Fibroblast of lung (primary cell): ENCODE data around the gene ZNF691. TPM values are rescaled to one million over a fixed set of nuclear protein-coding genes. Genes with fewer than 3 reads are reported as not detected.
"Not testable (repeated sequence)": the region's sequence is repeated elsewhere in the genome, so short reads cannot be mapped to it uniquely, and the experiment has no call there.

Source experiments
- DNase-seq, 2 donors: peaks; one replicate each; pipeline versions ENCODE4 v3.0.0 to v3.0.0-alpha.2; 2010; ENCODE audit warnings: low read depth in 2 of 2
- H2AFZ ChIP-seq: 2 replicates; pipeline ENCODE4 v1.5.1; 2012; ENCODE audit warnings: low read length, control low read depth, inconsistent platforms
- H3K27ac ChIP-seq: 2 replicates; pipeline ENCODE4 v1.5.1; 2011; ENCODE audit warnings: low read length, control low read depth; ENCODE audit not compliant: insufficient read depth
- H3K27me3 ChIP-seq: 2 replicates; pipeline ENCODE4 v1.5.1; 2011; ENCODE audit warnings: mild to moderate bottlenecking, low read length; ENCODE audit not compliant: control insufficient read depth, insufficient read depth
- H3K36me3 ChIP-seq: 2 replicates; pipeline ENCODE4 v1.5.1; 2011; ENCODE audit warnings: low read length; ENCODE audit not compliant: control insufficient read depth, insufficient read depth
- H3K4me1 ChIP-seq: 2 replicates; pipeline ENCODE4 v1.5.1; 2011; ENCODE audit warnings: low read length; ENCODE audit not compliant: control insufficient read depth, insufficient read depth; ENCODE audit errors: extremely low read depth
- H3K4me2 ChIP-seq: 2 replicates; pipeline ENCODE4 v1.5.1; 2011; ENCODE audit warnings: low read length, control low read depth; ENCODE audit not compliant: insufficient read depth; ENCODE audit errors: extremely low read depth
- H3K4me3 ChIP-seq, 4 experiments: fragments of 200-600 bp in 1 of 4; sonication (generic) in 1 of 4; replicated peaks in 1 of 4; 2 replicates each; pipeline ENCODE4 v1.5.1; 2011 to 2016; ENCODE audit warnings: low read length in 4 of 4, low read depth in 3 of 4, mild to moderate bottlenecking in 3 of 4, control low read depth in 2 of 4, inconsistent platforms in 1 of 4, mixed read lengths in 1 of 4; ENCODE audit not compliant: insufficient read depth in 1 of 4; ENCODE audit errors: control extremely low read depth in 1 of 4
- H3K79me2 ChIP-seq: 2 replicates; pipeline ENCODE4 v1.5.1; 2012; ENCODE audit warnings: mild to moderate bottlenecking, low read length, inconsistent platforms; ENCODE audit not compliant: control insufficient read depth, insufficient read depth
- H3K9ac ChIP-seq: 2 replicates; pipeline ENCODE4 v1.5.1; 2011; ENCODE audit warnings: mild to moderate bottlenecking, low read length, control low read depth; ENCODE audit not compliant: insufficient read depth
- H3K9me3 ChIP-seq: 2 replicates; pipeline ENCODE4 v1.5.1; 2012; ENCODE audit warnings: low read depth, low read length; ENCODE audit not compliant: control insufficient read depth, insufficient read depth
- H4K20me1 ChIP-seq: 2 replicates; pipeline ENCODE4 v1.5.1; 2011; ENCODE audit warnings: low read length; ENCODE audit not compliant: control insufficient read depth, insufficient read depth; ENCODE audit errors: extremely low read depth
- EZH2 ChIP-seq: IDR thresholded peaks from 2 replicates; pipeline ENCODE4 v1.5.1; 2012; ENCODE audit warnings: low read length, control low read depth, mild to moderate bottlenecking; ENCODE audit errors: missing control alignments
- polyA plus RNA-seq, 2 donors: library from polyadenylated mRNA; depleted of rRNA in 1 of 2; stranded (reverse) in 1 of 2; unstranded in 1 of 2; fragments of >200 nt; gene quantifications; 2 replicates each; pipeline ENCODE4 v1.2.1, GENCODE V29; 2011 to 2012; ENCODE audit warnings: missing spikeins in 1 of 2
- total RNA-seq: library from RNA; depleted of rRNA; stranded (reverse); fragments of >200 nt; gene quantifications from 2 replicates; pipeline ENCODE4 v1.2.1, GENCODE V29; 2014
- TF ChIP-seq, protein P1 (sequence below), 2 donors: IDR thresholded peaks in 1 of 2; conservative IDR thresholded peaks in 1 of 2; 1 replicate in 1 of 2; 2 replicates in 1 of 2; pipeline ENCODE4 v1.5.1; 2011 to 2012; ENCODE audit warnings: low read length in 2 of 2, control low read depth in 1 of 2, inconsistent platforms in 1 of 2, low read depth in 1 of 2, mild to moderate bottlenecking in 1 of 2

The ZNF691 gene
- total and polyA plus RNA-seq, 2 donors (not counting 1 experiment from before 2014, with no cell fraction given), result 5.8 to 11.1 TPM

DNA sequence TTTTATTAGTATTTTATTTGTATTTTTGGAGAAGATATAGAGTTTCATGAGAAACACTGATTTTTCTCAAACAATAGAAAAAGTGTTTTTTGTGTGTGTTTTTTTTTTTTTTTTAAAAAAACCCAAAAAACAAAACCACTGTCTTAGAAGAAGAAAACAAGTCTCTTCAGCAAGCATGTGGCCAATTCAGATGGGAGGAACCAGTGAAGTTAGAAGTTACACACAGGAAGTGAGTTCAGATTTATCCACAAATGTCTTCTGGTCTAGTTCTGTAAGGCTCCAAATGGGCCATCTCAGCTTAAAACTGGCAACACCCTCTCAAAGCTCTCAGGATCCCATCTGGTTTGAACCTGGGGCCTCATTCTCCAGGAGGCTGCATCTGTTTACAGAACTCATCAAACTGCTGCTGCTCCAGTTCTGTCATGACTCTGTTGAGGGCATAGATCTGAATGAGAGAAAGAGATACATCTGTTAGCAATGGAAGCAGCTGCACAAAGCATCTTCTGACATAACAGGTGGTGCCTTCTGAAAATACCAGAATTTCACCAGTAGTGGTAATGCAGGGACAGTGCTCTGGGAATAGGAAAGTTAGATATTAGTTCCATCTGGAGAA, 39.3 kb upstream of the ZNF691 start:
- H3K27me3 ChIP-seq, result no peaks in the 10 kb centered on the region
- no peaks in the 10 kb centered on the region for H3K36me3 ChIP-seq
- no peak overlapping the region for H3K27ac ChIP-seq
- DNase-seq, result no peak
- no peaks in the 10 kb centered on the region for H3K79me2 ChIP-seq
- no peak overlapping the region for H3K4me2 ChIP-seq
- H4K20me1 ChIP-seq, result no peaks in the 10 kb centered on the region
- H3K4me3 ChIP-seq, result no peak overlapping the region
- no peaks in the 10 kb centered on the region for H3K9me3 ChIP-seq
- H3K9ac ChIP-seq, result no peak overlapping the region
- H3K4me1 ChIP-seq, result no peaks in the 10 kb centered on the region
- H2AFZ ChIP-seq, result no peak overlapping the region
- TF ChIP-seq EZH2, result no peak
- TF ChIP-seq, protein P1, sequence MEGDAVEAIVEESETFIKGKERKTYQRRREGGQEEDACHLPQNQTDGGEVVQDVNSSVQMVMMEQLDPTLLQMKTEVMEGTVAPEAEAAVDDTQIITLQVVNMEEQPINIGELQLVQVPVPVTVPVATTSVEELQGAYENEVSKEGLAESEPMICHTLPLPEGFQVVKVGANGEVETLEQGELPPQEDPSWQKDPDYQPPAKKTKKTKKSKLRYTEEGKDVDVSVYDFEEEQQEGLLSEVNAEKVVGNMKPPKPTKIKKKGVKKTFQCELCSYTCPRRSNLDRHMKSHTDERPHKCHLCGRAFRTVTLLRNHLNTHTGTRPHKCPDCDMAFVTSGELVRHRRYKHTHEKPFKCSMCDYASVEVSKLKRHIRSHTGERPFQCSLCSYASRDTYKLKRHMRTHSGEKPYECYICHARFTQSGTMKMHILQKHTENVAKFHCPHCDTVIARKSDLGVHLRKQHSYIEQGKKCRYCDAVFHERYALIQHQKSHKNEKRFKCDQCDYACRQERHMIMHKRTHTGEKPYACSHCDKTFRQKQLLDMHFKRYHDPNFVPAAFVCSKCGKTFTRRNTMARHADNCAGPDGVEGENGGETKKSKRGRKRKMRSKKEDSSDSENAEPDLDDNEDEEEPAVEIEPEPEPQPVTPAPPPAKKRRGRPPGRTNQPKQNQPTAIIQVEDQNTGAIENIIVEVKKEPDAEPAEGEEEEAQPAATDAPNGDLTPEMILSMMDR (conservative IDR thresholded peaks at IDR 0.05 in 1 of 2, IDR thresholded peaks at IDR 0.05 in 1 of 2; ENCODE audit: low read depth in 1 of 2, low read length in 2 of 2), result no peak

DNA sequence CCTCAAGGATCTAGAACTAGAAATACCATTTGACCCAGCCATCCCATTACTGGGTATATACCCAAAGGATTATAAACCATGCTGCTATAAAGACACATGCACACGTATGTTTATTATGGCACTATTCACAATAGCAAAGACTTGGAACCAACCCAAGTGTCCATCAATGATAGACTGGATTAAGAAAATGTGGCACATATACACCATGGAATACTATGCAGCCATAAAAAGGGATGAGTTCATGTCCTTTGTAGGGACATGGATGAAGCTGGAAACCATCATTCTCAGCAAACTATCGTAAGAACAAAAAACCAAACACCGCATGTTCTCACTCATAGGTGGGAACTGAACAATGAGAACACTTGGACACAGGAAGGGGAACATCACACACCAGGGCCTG, 31.6 kb upstream of the ZNF691 start:
- H3K9ac ChIP-seq, H3K9me3 ChIP-seq, H3K27ac ChIP-seq, H3K79me2 ChIP-seq, DNase-seq, H3K4me3 ChIP-seq, H3K36me3 ChIP-seq, H2AFZ ChIP-seq, H3K27me3 ChIP-seq, H3K4me1 ChIP-seq, H4K20me1 ChIP-seq, H3K4me2 ChIP-seq: not testable (repeated sequence)

DNA sequence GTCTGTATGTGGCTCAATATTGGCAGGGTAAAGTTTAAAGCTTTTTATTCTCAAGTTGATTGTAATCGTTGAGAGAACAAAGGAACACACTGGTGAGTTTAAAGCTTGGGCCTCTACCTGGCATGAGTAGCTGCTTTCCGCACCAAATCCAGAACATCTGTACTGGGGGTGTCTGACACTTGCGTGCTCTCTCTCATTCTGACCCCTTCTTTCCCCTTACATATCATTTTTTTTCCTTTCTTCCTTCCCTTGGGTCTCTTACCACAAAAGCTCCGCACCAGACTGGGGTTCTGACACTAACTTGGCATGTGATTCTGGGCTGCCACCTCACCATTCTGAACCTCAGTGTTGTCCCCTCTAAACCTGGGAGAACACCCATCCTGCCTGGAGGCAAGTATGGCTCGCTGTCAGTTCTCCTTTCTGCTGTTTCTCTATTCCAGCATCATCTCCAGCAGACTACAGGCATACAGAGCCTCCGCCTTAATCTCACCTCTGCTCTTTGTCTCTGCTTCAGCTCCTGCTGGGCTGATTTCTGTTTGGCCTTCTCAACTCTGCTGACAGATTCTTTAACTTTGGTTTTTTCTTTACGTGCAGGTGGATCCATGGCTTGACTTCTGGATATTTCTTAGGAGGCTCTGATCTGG, 30.4 kb upstream of the ZNF691 start:
- no peaks in the 10 kb centered on the region for H3K9me3 ChIP-seq
- peak; percentile 7 to 11 for DNase-seq
- H3K27me3 ChIP-seq, result no peaks in the 10 kb centered on the region
- no peaks in the 10 kb centered on the region for H3K36me3 ChIP-seq
- H3K4me1 ChIP-seq, result peaks cover 2% of the 10 kb centered on the region
- H2AFZ ChIP-seq, result peak overlapping the region; percentile 88
- no peaks in the 10 kb centered on the region for H4K20me1 ChIP-seq
- peak overlapping the region; percentile 98 for H3K4me2 ChIP-seq
- H3K79me2 ChIP-seq, result peaks cover 2% of the 10 kb centered on the region
- peak overlapping the region; percentile 76 for H3K27ac ChIP-seq
- TF ChIP-seq, protein P1 (conservative IDR thresholded peaks at IDR 0.05 in 1 of 2, IDR thresholded peaks at IDR 0.05 in 1 of 2; ENCODE audit: low read depth in 1 of 2, low read length in 2 of 2), result no peak
- no peak for TF ChIP-seq EZH2
- H3K9ac ChIP-seq, result peak overlapping the region; percentile 38
- H3K4me3 ChIP-seq, result peak overlapping the region; percentile 59 to 79 (median 66)
